ENCODE data around the gene SLC12A9.

DNA sequence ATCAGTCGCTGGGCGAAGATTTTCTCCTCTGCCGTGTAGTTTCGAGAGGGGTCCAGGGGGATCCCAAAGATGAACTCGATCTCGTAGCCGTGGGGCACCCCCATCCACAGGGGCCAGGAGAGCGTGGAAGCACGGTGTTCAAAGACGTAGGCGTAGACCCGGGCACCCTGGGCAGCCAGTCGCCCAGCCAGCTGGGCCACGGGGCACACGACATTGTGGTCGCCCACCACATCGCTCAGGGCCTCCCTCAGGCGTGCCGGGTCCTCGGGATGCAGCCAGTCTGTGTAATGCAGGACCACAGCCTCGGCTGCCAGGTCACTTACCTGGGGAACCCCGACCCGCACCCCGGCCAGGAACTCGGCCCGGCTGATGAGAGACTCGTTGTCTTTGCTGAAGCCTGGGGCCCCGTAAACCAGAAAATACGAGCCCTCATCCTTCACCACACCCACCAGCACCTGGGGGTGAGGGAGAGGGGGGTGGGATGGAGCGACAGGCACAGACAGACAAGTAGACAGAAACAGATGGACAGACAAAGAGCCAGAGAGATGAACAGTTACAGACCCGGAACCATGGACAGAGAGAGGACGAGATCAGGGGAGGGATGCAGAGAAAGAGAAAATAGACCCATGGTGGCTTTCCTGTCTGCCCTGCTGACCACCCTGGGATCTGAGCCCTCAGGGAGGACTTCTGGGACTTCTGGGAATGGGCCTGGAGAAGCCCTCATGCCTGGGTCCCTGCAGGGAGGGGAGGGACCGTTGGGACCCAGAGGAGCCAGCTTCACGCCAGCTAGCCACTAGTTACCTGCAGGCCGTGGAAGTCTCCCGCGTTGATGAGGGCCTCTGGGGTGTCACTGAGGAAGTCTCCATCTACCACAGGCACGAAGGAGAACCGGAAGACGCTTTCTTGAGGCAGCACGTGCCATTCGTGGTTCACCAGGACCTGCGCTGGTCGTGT, 40.1 kb downstream of the SLC12A9 start:
- TF ChIP-seq, protein P1, sequence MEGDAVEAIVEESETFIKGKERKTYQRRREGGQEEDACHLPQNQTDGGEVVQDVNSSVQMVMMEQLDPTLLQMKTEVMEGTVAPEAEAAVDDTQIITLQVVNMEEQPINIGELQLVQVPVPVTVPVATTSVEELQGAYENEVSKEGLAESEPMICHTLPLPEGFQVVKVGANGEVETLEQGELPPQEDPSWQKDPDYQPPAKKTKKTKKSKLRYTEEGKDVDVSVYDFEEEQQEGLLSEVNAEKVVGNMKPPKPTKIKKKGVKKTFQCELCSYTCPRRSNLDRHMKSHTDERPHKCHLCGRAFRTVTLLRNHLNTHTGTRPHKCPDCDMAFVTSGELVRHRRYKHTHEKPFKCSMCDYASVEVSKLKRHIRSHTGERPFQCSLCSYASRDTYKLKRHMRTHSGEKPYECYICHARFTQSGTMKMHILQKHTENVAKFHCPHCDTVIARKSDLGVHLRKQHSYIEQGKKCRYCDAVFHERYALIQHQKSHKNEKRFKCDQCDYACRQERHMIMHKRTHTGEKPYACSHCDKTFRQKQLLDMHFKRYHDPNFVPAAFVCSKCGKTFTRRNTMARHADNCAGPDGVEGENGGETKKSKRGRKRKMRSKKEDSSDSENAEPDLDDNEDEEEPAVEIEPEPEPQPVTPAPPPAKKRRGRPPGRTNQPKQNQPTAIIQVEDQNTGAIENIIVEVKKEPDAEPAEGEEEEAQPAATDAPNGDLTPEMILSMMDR (IDR thresholded peaks at IDR 0.05; ENCODE audit: low read depth, low read length) = no peak
- TF ChIP-seq EZH2phosphoT487 (IDR thresholded peaks at IDR 0.05; ENCODE audit: low read depth) = no peak

Data from OCI-LY3 (cell line).